NCI-H1417 (cell line): ENCODE measurements around the gene CHAC1.
"Not testable (repeated sequence)": the region's sequence is repeated elsewhere in the genome, so short reads cannot be mapped to it uniquely, and the experiment has no call there.

Source experiments
- DNase-seq, 3 experiments: peaks; one replicate each; lab custom pipeline; 2025; lab: John Stamatoyannopoulos, UW

CHAC1 gene

GRCh38 chr15:40937762-40938535 is 15.3 kb upstream of the CHAC1 start:
- peak in 1 of 3 experiments; percentile 10 for DNase-seq

- DNase-seq = no peak
Observed at GRCh38 chr15:40938536-40938870, 14.8 kb upstream of the CHAC1 start.

- DNase-seq = no peak
Observed at GRCh38 chr15:40940296-40940801, 12.9 kb upstream of the CHAC1 start.

- DNase-seq = peak in 1 of 3 experiments; percentile 60
Observed at GRCh38 chr15:40941068-40941527, 12.2 kb upstream of the CHAC1 start.

GRCh38 chr15:40941528-40942336 is 11.5 kb upstream of the CHAC1 start:
- peak; percentile 73 to 83 (median 83) for DNase-seq

- peak in 2 of 3 experiments; percentile 48 to 53 for DNase-seq
Observed at GRCh38 chr15:40942337-40942854, 10.9 kb upstream of the CHAC1 start.

GRCh38 chr15:40942878-40943277 is 10.4 kb upstream of the CHAC1 start:
- no peak for DNase-seq

- DNase-seq = no peak
Observed at GRCh38 chr15:40943764-40944365, 9.4 kb upstream of the CHAC1 start.

GRCh38 chr15:40944510-40945296 is 8.6 kb upstream of the CHAC1 start:
- peak in 1 of 3 experiments; percentile 40 for DNase-seq

GRCh38 chr15:40948706-40949473 is 4.4 kb upstream of the CHAC1 start:
- no peak for DNase-seq

GRCh38 chr15:40949756-40950207 is 3.5 kb upstream of the CHAC1 start:
- DNase-seq = no peak

- DNase-seq = no peak
Observed at GRCh38 chr15:40951764-40952163, 1.5 kb upstream of the CHAC1 start.

GRCh38 chr15:40952301-40952900 is 870 bp upstream of the CHAC1 start:
- DNase-seq = no peak

GRCh38 chr15:40953713-40954074 is 423 bp downstream of the CHAC1 start:
- no peak for DNase-seq

- DNase-seq = not testable (repeated sequence)
Observed at GRCh38 chr15:40954158-40954848, 1.0 kb downstream of the CHAC1 start.

- DNase-seq = no peak
Observed at GRCh38 chr15:40955141-40955903, 2.1 kb downstream of the CHAC1 start.

GRCh38 chr15:40955930-40956540 is 2.8 kb downstream of the CHAC1 start:
- DNase-seq = no peak

- DNase-seq = no peak
Observed at GRCh38 chr15:40956541-40956982, 3.3 kb downstream of the CHAC1 start.
